Panc1 (cell line): ENCODE measurements around the gene ZNF486. TPM values are rescaled to one million over a fixed set of nuclear protein-coding genes. Genes with fewer than 3 reads are reported as not detected.
"Not testable (repeated sequence)": the region's sequence is repeated elsewhere in the genome, so short reads cannot be mapped to it uniquely, and the experiment has no call there.

Experiments
- ATAC-seq: fragments of 200-7000 bp; cut with Tn5 transposase; 2 replicates; pipeline ENCODE4 v1.9.1; 2020; ENCODE audit warnings: mild to moderate bottlenecking, moderate library complexity
- BruUV-seq: library from RNA; stranded (reverse); fragments of 400-500 nt; replicated peaks from 2 replicates; lab custom pipeline; 2021; lab: Mats Ljungman, UMichigan
- CTCF ChIA-PET: fragments of 300-600 bp; sonication (Branson Sonifier 250); formaldehyde crosslinking; loops from one replicate; lab custom pipeline; 2022; ENCODE audit warnings: antibody characterized with exemption; lab: Charles Lee
- POLR2A ChIA-PET: fragments of 300-600 bp; sonication (Branson Sonifier 250); formaldehyde crosslinking; loops from one replicate; lab custom pipeline; 2022; ENCODE audit warnings: antibody characterized with exemption; lab: Charles Lee
- DNase-seq: peaks from one replicate; pipeline ENCODE4 v3.0.0-alpha.2; 2010; ENCODE audit warnings: low read depth, low spot score
- H3K27ac ChIP-seq: 2 replicates; pipeline ENCODE4 v1.5.1; 2011; ENCODE audit warnings: mild to moderate bottlenecking, low read length, inconsistent platforms
- H3K27me3 ChIP-seq: fragments of 200-500 bp; sonication (Bioruptor generic); 2 replicates; pipeline ENCODE4 v1.6.0; 2014; ENCODE audit warnings: low read length, inconsistent platforms; ENCODE audit not compliant: control insufficient read depth, insufficient read depth
- H3K36me3 ChIP-seq: fragments of 200-500 bp; sonication (Bioruptor generic); 2 replicates; pipeline ENCODE4 v1.5.1; 2014; ENCODE audit warnings: inconsistent platforms, mild to moderate bottlenecking, low read length, moderate library complexity; ENCODE audit not compliant: control insufficient read depth, insufficient read depth
- H3K4me1 ChIP-seq: 2 replicates; pipeline ENCODE4 v1.5.1; 2011; ENCODE audit warnings: inconsistent platforms, mild to moderate bottlenecking, low read length, moderate library complexity; ENCODE audit not compliant: control insufficient read depth, insufficient read depth
- H3K4me3 ChIP-seq, 2 experiments: 2 replicates each; pipeline ENCODE4 v1.5.1; 2011 to 2012; ENCODE audit warnings: low read depth in 2 of 2, low read length in 2 of 2, mild to moderate bottlenecking in 2 of 2, inconsistent platforms in 1 of 2, moderate library complexity in 1 of 2
- H3K9me3 ChIP-seq: fragments of 200-500 bp; sonication (Bioruptor generic); 2 replicates; pipeline ENCODE4 v1.5.1; 2014; ENCODE audit warnings: low read depth, mild to moderate bottlenecking, inconsistent platforms, low read length, moderate library complexity; ENCODE audit not compliant: control insufficient read depth, insufficient read depth
- POLR2AphosphoS5 ChIP-seq: IDR thresholded peaks from 2 replicates; pipeline ENCODE4 v1.6.1; 2012; ENCODE audit warnings: mild to moderate bottlenecking, low read depth, low read length, moderate library complexity
- SIN3A ChIP-seq: IDR thresholded peaks from 2 replicates; pipeline ENCODE4 v1.6.1; 2012; ENCODE audit warnings: low read depth, mild to moderate bottlenecking, low read length, moderate library complexity, borderline replicate concordance; ENCODE audit not compliant: insufficient read depth
- TCF7L2 ChIP-seq: IDR thresholded peaks from 2 replicates; pipeline ENCODE4 v1.6.1; 2011; ENCODE audit warnings: mild to moderate bottlenecking, low read depth, low read length, inconsistent platforms
- in situ Hi-C: cut with HindIII; loops from 2 replicates; pipeline ENCODE4 v1.10.0; 2016; ENCODE audit warnings: low sequenced_read_pairs, low pct_unique_long_range_greater_than_20kb
- intact Hi-C: fragments of 100-400 bp; cut with micrococcal nuclease; formaldehyde crosslinking; loops from one replicate; pipeline ENCODE4 v1.10.0; 2022; ENCODE audit not compliant: unreplicated experiment
- total RNA-seq: library from RNA; stranded (reverse); gene quantifications from one replicate; pipeline ENCODE4 v1.2.1, GENCODE V29; 2021; ENCODE audit not compliant: unreplicated experiment
- TF ChIP-seq, protein P1 (sequence below): fragments of 450-650 bp; IDR thresholded peaks from 2 replicates; pipeline ENCODE4 v1.5.1; 2017; ENCODE audit warnings: mild to moderate bottlenecking
- TF ChIP-seq, protein P2 (sequence below), 2 experiments: IDR thresholded peaks; 2 replicates each; pipeline ENCODE4 v1.6.1; 2011 to 2012; ENCODE audit warnings: low read depth in 2 of 2, control low read depth in 1 of 2, low read length in 1 of 2, mild to moderate bottlenecking in 1 of 2, moderate library complexity in 1 of 2; ENCODE audit not compliant: insufficient read depth in 1 of 2

The ZNF486 gene
- total RNA-seq, 1 experiment from 2014 or later = 7.8 TPM

GRCh38 chr19:20197747-20198146 is 30.7 kb downstream of the ZNF486 start:
- no peaks in the 10 kb centered on the region for H3K36me3 ChIP-seq
- H3K4me1 ChIP-seq = no peaks in the 10 kb centered on the region
- ChIA-PET CTCF (no interaction called here), POLR2A (no interaction called here)
- H3K9me3 ChIP-seq = peaks cover 27% of the 10 kb centered on the region; the same call in 1 of the 2 replicates
- H3K27me3 ChIP-seq = no peaks in the 10 kb centered on the region
- BruUV-seq = no TSS peak
- intact Hi-C loops = no loop called here
- in situ Hi-C loops = no loop called here
- DNase-seq = no peak
- no peak for TF ChIP-seq TCF7L2
- TF ChIP-seq, protein P1, sequence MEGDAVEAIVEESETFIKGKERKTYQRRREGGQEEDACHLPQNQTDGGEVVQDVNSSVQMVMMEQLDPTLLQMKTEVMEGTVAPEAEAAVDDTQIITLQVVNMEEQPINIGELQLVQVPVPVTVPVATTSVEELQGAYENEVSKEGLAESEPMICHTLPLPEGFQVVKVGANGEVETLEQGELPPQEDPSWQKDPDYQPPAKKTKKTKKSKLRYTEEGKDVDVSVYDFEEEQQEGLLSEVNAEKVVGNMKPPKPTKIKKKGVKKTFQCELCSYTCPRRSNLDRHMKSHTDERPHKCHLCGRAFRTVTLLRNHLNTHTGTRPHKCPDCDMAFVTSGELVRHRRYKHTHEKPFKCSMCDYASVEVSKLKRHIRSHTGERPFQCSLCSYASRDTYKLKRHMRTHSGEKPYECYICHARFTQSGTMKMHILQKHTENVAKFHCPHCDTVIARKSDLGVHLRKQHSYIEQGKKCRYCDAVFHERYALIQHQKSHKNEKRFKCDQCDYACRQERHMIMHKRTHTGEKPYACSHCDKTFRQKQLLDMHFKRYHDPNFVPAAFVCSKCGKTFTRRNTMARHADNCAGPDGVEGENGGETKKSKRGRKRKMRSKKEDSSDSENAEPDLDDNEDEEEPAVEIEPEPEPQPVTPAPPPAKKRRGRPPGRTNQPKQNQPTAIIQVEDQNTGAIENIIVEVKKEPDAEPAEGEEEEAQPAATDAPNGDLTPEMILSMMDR = no peak
- TF ChIP-seq, protein P2, sequence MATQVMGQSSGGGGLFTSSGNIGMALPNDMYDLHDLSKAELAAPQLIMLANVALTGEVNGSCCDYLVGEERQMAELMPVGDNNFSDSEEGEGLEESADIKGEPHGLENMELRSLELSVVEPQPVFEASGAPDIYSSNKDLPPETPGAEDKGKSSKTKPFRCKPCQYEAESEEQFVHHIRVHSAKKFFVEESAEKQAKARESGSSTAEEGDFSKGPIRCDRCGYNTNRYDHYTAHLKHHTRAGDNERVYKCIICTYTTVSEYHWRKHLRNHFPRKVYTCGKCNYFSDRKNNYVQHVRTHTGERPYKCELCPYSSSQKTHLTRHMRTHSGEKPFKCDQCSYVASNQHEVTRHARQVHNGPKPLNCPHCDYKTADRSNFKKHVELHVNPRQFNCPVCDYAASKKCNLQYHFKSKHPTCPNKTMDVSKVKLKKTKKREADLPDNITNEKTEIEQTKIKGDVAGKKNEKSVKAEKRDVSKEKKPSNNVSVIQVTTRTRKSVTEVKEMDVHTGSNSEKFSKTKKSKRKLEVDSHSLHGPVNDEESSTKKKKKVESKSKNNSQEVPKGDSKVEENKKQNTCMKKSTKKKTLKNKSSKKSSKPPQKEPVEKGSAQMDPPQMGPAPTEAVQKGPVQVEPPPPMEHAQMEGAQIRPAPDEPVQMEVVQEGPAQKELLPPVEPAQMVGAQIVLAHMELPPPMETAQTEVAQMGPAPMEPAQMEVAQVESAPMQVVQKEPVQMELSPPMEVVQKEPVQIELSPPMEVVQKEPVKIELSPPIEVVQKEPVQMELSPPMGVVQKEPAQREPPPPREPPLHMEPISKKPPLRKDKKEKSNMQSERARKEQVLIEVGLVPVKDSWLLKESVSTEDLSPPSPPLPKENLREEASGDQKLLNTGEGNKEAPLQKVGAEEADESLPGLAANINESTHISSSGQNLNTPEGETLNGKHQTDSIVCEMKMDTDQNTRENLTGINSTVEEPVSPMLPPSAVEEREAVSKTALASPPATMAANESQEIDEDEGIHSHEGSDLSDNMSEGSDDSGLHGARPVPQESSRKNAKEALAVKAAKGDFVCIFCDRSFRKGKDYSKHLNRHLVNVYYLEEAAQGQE (IDR thresholded peaks at IDR 0.05; ENCODE audit: insufficient read depth in 1 of 2, low read depth in 2 of 2, low read length in 1 of 2) = no peak
- TF ChIP-seq SIN3A = no peak
- no peak for TF ChIP-seq POLR2AphosphoS5
- ATAC-seq = no peak
- no peak overlapping the region for H3K4me3 ChIP-seq
- no peak overlapping the region for H3K27ac ChIP-seq

DNA sequence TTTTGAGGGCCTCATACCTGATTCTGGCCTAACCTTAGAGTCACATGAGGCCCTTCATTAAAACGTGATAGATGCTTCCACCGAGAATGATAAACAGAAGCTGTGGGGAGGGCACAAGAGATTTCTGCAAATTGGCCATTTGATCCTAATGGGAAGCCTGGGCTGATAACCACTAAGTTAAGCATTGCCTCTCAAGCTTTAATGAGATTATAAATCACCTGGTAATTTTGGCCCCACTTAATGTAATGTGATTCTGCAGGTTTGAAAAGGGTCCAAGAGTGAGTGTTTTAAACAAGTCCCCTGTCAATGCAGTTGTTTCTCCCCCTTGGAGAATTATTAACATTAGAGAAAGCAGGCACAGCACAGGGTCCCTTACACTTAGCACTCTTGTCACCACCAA is 42.0 kb downstream of the ZNF486 start:
- DNase-seq = no peak
- Histone ChIP-seq H3K36me3 (no peaks in the 10 kb centered on the region), H3K27ac (no peak overlapping the region), H3K4me3 (no peak overlapping the region), H3K27me3 (no peaks in the 10 kb centered on the region), H3K4me1 (no peaks in the 10 kb centered on the region), H3K9me3 (no peaks in the 10 kb centered on the region)
- intact Hi-C loops = no loop called here
- TF ChIP-seq POLR2AphosphoS5 = no peak
- TF ChIP-seq, protein P1 = no peak
- TF ChIP-seq SIN3A = no peak
- TF ChIP-seq, protein P2 (IDR thresholded peaks at IDR 0.05; ENCODE audit: insufficient read depth in 1 of 2, low read depth in 2 of 2, low read length in 1 of 2) = no peak
- in situ Hi-C loops = no loop called here
- no peak for ATAC-seq
- BruUV-seq = no TSS peak
- POLR2A ChIA-PET = no interaction called here
- CTCF ChIA-PET = no interaction called here

GRCh38 chr19:20214366-20214765 is 47.4 kb downstream of the ZNF486 start:
- H3K9me3 ChIP-seq, CTCF ChIA-PET, H3K4me1 ChIP-seq, in situ Hi-C loops, intact Hi-C loops, BruUV-seq, H3K36me3 ChIP-seq, H3K27ac ChIP-seq, DNase-seq, H3K27me3 ChIP-seq, H3K4me3 ChIP-seq, POLR2A ChIA-PET, ATAC-seq: not testable (repeated sequence)

DNA sequence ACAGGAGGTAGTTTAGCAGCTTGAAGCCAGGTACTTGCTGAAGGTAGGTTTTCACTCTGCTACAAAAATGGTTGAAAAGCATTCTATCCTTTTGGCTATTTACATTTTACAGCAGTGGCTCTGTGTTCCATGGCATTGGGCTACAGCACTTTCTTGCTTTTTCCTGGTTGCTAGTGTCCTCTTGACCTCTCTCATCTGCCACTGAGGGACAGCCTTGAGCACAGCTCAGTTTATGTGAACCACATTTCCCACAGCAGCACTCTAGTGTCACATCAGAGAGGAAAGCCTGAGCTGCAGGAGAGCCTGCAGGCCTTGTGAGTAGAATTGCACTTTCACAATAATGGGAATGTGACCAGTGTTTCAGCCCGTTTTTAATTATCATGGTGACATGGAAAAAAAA is 54.6 kb downstream of the ZNF486 start:
- H3K4me1 ChIP-seq, ATAC-seq, POLR2A ChIA-PET, H3K27ac ChIP-seq, BruUV-seq, H3K4me3 ChIP-seq, H3K36me3 ChIP-seq, in situ Hi-C loops, intact Hi-C loops, H3K27me3 ChIP-seq, CTCF ChIA-PET, DNase-seq, H3K9me3 ChIP-seq: not testable (repeated sequence)
